ENCODE data around the gene SH3PXD2B.

GRCh38 chr5:172385010-172385563, 69.2 kb downstream of the SH3PXD2B start:
- TF ChIP-seq CTCF (IDR thresholded peaks at IDR 0.05): no peak
- TF ChIP-seq POLR2A (IDR thresholded peaks at IDR 0.05): no peak
- no peak for TF ChIP-seq POLR2AphosphoS5 (IDR thresholded peaks at IDR 0.05)

Measured in upper lobe of left lung (tissue), 4 donors.